SK-N-SH (cell line): ENCODE results near the gene GHR.

Experiments
- CTCF ChIP-seq: fragments of 200-600 bp; sonication (generic); IDR thresholded peaks from 2 replicates; pipeline ENCODE4 v1.6.1; 2017; ENCODE audit warnings: antibody characterized with exemption, mild to moderate bottlenecking, moderate library complexity
- EZH2phosphoT487 ChIP-seq: fragments of 200-600 bp; sonication (generic); IDR thresholded peaks from 2 replicates; pipeline ENCODE4 v1.6.1; 2017; ENCODE audit warnings: low read depth, mixed run types, mild to moderate bottlenecking, antibody characterized with exemption, moderate library complexity, borderline replicate concordance
- FOXJ3 ChIP-seq: sonication (generic); formaldehyde crosslinking; IDR thresholded peaks from 2 replicates; pipeline ENCODE4 v1.5.1; 2020; ENCODE audit warnings: mild to moderate bottlenecking, missing genetic modification reagents
- MXI1 ChIP-seq: IDR thresholded peaks from 2 replicates; pipeline ENCODE4 v1.6.1; 2012; ENCODE audit warnings: mild to moderate bottlenecking, low read depth, low read length, improper control_type of control experiment
- NFIC ChIP-seq: IDR thresholded peaks from 2 replicates; pipeline ENCODE4 v1.4.0; 2012; ENCODE audit warnings: borderline replicate concordance
- NRF1 ChIP-seq: IDR thresholded peaks from 2 replicates; pipeline ENCODE4 v1.6.1; 2012; ENCODE audit warnings: low read depth, mild to moderate bottlenecking, low read length
- POLR2AphosphoS5 ChIP-seq: IDR thresholded peaks from 2 replicates; pipeline ENCODE4 v1.6.1; 2012; ENCODE audit warnings: low read depth, low read length
- RAD21 ChIP-seq: IDR thresholded peaks from 2 replicates; pipeline ENCODE4 v1.6.1; 2012; ENCODE audit warnings: mild to moderate bottlenecking, low read length
- RFX5 ChIP-seq: IDR thresholded peaks from 2 replicates; pipeline ENCODE4 v1.6.1; 2012; ENCODE audit warnings: mild to moderate bottlenecking, improper control_type of control experiment, low read length
- SMC3 ChIP-seq: IDR thresholded peaks from 2 replicates; pipeline ENCODE4 v1.6.1; 2012; ENCODE audit warnings: low read depth, low read length, improper control_type of control experiment
- TEAD4 ChIP-seq: IDR thresholded peaks from 2 replicates; pipeline ENCODE4 v1.4.0; 2012; ENCODE audit warnings: mild to moderate bottlenecking, borderline replicate concordance; ENCODE audit not compliant: insufficient read depth
- ZBTB33 ChIP-seq: IDR thresholded peaks from 2 replicates; pipeline ENCODE4 v1.4.0; 2012; ENCODE audit warnings: low read depth, borderline replicate concordance

- TF ChIP-seq FOXJ3 (CRISPR knock-in tag), result no peak
- TF ChIP-seq RAD21, result no peak
- TF ChIP-seq CTCF, result no peak
- no peak for TF ChIP-seq NFIC
- TF ChIP-seq POLR2AphosphoS5, result no peak
- TF ChIP-seq MXI1, result no peak
- no peak for TF ChIP-seq RFX5
- no peak for TF ChIP-seq EZH2phosphoT487
- TF ChIP-seq SMC3, result no peak
- no peak for TF ChIP-seq NRF1
- no peak for TF ChIP-seq ZBTB33
- TF ChIP-seq TEAD4, result no peak
These were observed 170.4 kb downstream of the GHR start for GRCh38 chr5:42593591-42593990.
